IPS-18a (cell line): ENCODE results near the gene RYR2.
"Not testable (repeated sequence)": the region's sequence is repeated elsewhere in the genome, so short reads cannot be mapped to it uniquely, and the experiment has no call there.

Experiments used
- H3K27ac ChIP-seq: one replicate; pipeline ENCODE4 v1.5.1; 2013; ENCODE audit warnings: low read length
- H3K27me3 ChIP-seq: one replicate; pipeline ENCODE4 v1.6.1; 2013; ENCODE audit warnings: mild to moderate bottlenecking, low read length; ENCODE audit not compliant: control insufficient read depth, insufficient read depth
- H3K36me3 ChIP-seq: one replicate; pipeline ENCODE4 v1.6.1; 2013; ENCODE audit warnings: low read depth, low read length; ENCODE audit not compliant: control insufficient read depth
- H3K4me1 ChIP-seq: one replicate; pipeline ENCODE4 v1.6.1; 2013; ENCODE audit warnings: low read depth, low read length; ENCODE audit not compliant: control insufficient read depth
- H3K4me3 ChIP-seq: one replicate; pipeline ENCODE4 v1.5.1; 2013; ENCODE audit warnings: low read length
- H3K9ac ChIP-seq: one replicate; pipeline ENCODE4 v1.6.1; 2013; ENCODE audit warnings: mild to moderate bottlenecking, low read length, moderate library complexity
- H3K9me3 ChIP-seq: one replicate; pipeline ENCODE4 v1.6.1; 2013; ENCODE audit warnings: low read depth, low read length; ENCODE audit not compliant: control insufficient read depth

RYR2 gene

DNA sequence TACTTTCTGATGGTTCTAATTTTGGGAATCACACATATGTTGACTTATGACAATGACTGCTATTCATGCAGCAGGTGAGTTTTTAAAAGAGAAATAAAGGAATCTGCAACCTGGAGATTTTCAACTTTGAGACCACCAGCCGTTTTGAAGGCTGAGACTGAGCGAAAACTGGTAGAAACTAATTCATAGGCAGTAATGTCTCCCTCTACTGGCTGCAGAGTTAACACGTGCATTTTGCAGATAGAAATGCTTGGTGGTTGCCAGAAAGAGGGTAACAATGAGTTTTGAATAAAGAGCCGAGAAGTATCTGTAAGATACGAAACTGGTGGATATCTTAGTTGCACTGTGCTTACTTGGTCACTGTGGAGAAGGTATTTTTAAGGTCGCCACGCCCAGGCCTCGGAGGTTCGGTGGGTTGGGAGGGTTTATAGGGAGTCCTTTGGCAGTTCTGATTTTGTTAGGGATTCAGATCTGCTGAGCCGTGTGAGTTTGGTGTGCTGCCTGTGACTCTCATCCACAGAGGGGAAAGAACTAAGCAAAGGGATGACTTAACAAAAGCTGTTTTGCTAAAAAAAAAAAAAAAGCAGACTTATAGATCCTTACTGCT lies 83.0 kb downstream of the RYR2 start:
- H3K36me3 ChIP-seq, result no peaks in the 10 kb centered on the region
- no peak overlapping the region for H3K4me3 ChIP-seq
- no peak overlapping the region for H3K27ac ChIP-seq
- H3K9ac ChIP-seq, result no peak overlapping the region
- H3K9me3 ChIP-seq, result peaks cover 3% of the 10 kb centered on the region
- H3K4me1 ChIP-seq, result peaks cover 3% of the 10 kb centered on the region
- no peaks in the 10 kb centered on the region for H3K27me3 ChIP-seq

DNA sequence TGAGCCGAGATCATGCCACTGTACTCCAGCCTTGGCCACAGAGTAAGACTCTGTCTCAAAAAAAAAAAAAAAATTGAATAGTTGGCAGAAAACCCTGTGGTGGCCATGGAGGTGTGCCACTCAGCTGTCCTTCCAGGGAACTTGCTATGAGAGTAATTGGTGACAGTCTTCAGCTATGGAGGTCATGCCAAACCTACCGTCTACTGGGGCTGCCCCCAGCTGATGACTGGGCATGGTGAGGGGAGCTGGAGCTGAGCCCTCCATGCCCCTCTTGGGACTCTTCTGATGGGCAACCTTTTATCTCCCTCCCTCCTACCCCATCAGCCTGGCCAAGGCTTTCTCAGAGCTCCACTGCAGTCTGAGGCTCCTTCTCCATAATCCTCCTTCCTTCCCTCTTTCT lies 84.2 kb downstream of the RYR2 start:
- no peaks in the 10 kb centered on the region for H3K27me3 ChIP-seq
- H3K36me3 ChIP-seq, result no peaks in the 10 kb centered on the region
- peaks cover 5% of the 10 kb centered on the region for H3K9me3 ChIP-seq
- no peak overlapping the region for H3K4me3 ChIP-seq
- H3K27ac ChIP-seq, result no peak overlapping the region
- peaks cover 3% of the 10 kb centered on the region for H3K4me1 ChIP-seq
- H3K9ac ChIP-seq, result no peak overlapping the region

DNA sequence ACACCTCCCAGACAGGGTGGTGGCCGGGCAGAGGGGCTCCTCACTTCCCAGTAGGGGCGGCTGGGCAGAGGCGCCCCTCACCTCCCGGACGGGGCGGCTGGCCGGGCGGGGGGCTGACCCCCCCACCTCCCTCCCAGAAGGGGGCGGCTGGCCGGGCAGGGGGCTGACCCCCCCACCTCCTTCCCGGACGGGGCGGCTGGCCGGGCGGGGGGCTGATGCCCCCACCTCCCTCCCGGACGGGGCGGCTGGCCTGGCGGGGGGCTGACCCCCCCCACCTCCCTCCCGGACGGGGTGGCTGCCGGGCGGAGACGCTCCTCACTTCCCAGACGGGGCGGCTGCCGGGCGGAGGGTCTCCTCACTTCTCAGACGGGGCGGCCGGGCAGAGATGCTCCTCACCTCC lies 85.3 kb downstream of the RYR2 start:
- H3K9ac ChIP-seq, H3K9me3 ChIP-seq, H3K36me3 ChIP-seq, H3K4me3 ChIP-seq, H3K4me1 ChIP-seq, H3K27me3 ChIP-seq, H3K27ac ChIP-seq: not testable (repeated sequence)

DNA sequence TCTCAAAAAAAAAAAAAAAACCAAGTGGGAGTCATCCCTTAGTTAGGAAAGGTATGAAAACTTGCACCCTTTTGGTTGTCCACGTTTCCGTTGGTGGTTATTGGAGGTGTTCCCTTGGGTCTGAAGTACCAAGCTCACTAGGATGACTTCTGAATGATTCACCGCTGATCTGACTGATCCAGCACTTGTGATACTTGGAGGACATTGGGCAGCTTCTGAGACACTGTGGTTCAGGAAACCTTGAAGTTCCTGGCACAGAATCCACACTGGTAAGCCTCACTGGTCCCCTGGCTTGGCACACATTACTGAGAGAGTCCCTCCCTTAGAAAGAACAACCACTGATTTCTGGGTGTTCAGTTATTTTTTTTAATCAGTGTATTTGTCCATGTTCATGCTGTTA lies 91.9 kb downstream of the RYR2 start:
- H3K27me3 ChIP-seq, result no peaks in the 10 kb centered on the region
- no peaks in the 10 kb centered on the region for H3K4me1 ChIP-seq
- H3K27ac ChIP-seq, result no peak overlapping the region
- no peak overlapping the region for H3K4me3 ChIP-seq
- H3K9ac ChIP-seq, result no peak overlapping the region
- H3K9me3 ChIP-seq, result peaks cover 5% of the 10 kb centered on the region
- H3K36me3 ChIP-seq, result no peaks in the 10 kb centered on the region

DNA sequence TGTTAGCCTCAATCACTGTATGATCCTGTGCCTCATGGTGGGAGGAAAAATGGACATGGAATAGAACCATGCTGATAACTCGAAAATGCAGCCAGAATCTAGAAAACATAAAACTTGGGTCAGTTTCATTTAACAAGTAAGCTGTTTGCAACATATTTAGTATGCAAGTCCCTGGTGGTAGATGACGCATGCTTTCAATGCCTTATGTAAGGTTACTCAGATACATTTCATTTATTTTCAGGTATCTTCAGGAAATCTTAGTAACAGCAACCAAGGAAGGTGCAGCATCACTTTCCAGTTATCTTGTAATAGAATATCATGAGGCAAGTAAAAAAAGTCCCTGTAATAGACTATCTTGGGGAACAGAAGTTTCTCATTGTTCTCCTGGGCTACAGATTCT lies 92.9 kb downstream of the RYR2 start:
- Histone ChIP-seq H3K9ac (no peak overlapping the region), H3K4me3 (no peak overlapping the region), H3K36me3 (no peaks in the 10 kb centered on the region), H3K27ac (no peak overlapping the region), H3K27me3 (no peaks in the 10 kb centered on the region), H3K9me3 (peaks cover 2% of the 10 kb centered on the region), H3K4me1 (no peaks in the 10 kb centered on the region)

DNA sequence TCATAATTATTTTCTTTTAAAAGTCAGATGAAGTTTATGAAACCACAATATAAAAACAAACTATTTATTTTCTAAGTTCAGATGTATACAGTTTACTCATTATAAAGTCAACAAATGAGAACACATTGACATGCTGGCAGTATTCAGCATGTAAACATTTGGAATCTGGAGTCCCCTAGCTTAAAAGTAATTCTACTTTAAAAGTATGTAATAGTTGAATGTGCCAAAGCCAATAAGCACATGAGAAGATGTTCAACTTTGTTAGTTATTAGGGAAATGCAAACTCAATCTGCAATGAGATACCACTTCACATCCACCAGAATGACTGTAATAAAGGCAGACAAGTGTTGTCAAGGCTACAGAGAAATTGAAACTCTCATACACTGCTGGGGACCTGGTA lies 96.6 kb downstream of the RYR2 start:
- Histone ChIP-seq H3K27me3 (no peaks in the 10 kb centered on the region), H3K9ac (no peak overlapping the region), H3K4me3 (no peak overlapping the region), H3K4me1 (no peaks in the 10 kb centered on the region), H3K36me3 (no peaks in the 10 kb centered on the region), H3K9me3 (no peaks in the 10 kb centered on the region), H3K27ac (no peak overlapping the region)

DNA sequence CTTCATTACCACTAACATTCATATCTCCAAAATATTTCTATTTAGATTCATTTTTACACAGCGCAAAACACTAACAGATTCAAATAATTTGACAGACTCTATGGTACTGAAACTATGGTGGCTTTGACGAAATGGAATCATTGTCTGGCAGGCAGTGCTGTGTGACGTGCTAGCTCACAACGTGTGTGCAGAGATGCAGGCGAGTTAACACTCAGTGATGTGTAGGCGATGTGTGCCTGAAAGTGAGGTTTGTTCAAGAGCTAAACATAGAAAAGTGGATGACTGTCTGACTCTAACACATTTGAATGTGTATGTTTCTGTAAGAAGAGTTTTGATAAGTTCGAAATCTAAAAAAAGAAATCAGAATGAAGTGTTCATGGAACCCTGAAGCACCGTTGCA lies 97.7 kb downstream of the RYR2 start:
- Histone ChIP-seq H3K27me3 (no peaks in the 10 kb centered on the region), H3K27ac (no peak overlapping the region), H3K36me3 (no peaks in the 10 kb centered on the region), H3K4me3 (no peak overlapping the region), H3K4me1 (no peaks in the 10 kb centered on the region), H3K9ac (no peak overlapping the region), H3K9me3 (no peaks in the 10 kb centered on the region)

DNA sequence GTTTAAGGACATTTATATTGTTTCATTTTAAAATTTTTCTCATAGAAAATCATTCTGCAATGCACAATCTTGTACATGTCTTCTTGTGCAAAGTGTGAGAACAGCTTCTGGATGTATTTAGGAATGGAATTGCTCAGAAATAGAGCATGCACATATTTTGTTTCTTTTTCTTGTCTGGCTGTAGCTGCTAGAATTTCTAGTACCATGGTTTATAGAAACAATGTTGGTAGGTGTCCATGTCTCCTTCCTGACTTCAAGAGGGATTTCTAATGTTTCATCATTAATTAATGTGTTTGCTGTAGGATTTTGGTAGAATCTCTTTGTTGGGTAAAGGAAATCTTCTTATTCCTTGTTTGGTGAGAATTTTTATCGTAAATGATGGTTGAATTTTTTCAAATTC lies 99.0 kb downstream of the RYR2 start:
- H3K27me3 ChIP-seq, result no peaks in the 10 kb centered on the region
- no peak overlapping the region for H3K4me3 ChIP-seq
- no peaks in the 10 kb centered on the region for H3K9me3 ChIP-seq
- H3K27ac ChIP-seq, result no peak overlapping the region
- no peaks in the 10 kb centered on the region for H3K4me1 ChIP-seq
- H3K36me3 ChIP-seq, result no peaks in the 10 kb centered on the region
- H3K9ac ChIP-seq, result no peak overlapping the region

DNA sequence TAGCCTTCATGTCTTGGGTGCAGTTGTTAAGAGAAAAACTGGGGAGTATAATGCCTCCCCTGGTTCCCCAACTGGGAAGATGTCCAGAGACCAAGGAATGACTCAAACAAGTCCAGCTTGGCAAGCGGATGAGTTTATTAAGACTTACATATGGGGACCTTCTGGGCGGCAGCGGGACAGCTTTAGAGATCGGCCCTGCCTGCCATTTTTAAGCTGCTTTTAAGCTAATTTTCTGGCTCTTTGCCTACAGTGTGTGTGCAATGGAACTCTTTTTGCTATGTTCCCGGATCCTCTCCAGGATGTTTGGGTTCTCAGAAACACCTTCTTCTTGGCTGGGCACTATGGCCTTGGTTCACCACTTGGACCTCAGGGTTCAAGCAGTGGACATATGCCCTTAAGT lies 99.5 kb downstream of the RYR2 start:
- no peak overlapping the region for H3K9ac ChIP-seq
- no peak overlapping the region for H3K27ac ChIP-seq
- H3K4me3 ChIP-seq, result no peak overlapping the region
- no peaks in the 10 kb centered on the region for H3K9me3 ChIP-seq
- no peaks in the 10 kb centered on the region for H3K36me3 ChIP-seq
- no peaks in the 10 kb centered on the region for H3K27me3 ChIP-seq
- peaks cover 4% of the 10 kb centered on the region for H3K4me1 ChIP-seq

DNA sequence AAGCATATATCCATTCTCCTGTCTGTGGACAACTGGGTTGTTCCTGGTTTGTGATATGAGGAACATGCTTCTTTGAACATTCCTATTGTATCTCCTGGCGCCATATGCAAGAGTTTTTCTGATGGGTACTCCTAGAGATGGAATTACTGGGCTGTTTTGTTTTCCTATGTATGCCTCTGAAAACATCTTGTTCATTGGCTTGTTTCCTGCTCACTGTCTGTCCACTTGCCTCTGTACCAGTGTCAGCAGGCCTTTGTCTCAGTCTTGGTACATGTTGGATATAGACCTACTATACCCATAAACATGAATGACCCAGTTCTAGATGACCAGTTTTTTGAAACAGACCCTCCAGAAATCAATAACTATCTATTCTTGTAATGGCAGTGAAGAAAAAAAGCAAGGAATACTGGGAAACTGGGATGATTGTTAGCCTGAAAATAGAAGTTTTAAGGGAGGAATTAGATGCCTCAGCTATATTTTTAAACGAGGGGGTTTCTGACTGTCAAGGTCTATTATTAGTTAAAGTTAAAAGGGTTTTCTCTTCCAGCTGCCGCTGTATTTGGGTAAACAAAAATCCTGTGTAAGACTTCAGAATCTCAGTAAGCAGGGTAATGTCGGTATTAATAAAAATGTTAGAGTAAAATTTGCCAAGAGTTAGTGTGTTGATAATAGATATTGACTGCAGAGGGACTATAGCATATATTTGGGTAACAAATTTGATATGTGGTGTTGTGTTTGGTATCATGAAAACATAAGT lies 103.6 kb downstream of the RYR2 start:
- Histone ChIP-seq H3K27me3 (no peaks in the 10 kb centered on the region), H3K4me1 (peaks cover 6% of the 10 kb centered on the region), H3K9ac (no peak overlapping the region), H3K9me3 (no peaks in the 10 kb centered on the region), H3K4me3 (no peak overlapping the region), H3K36me3 (no peaks in the 10 kb centered on the region), H3K27ac (no peak overlapping the region)

DNA sequence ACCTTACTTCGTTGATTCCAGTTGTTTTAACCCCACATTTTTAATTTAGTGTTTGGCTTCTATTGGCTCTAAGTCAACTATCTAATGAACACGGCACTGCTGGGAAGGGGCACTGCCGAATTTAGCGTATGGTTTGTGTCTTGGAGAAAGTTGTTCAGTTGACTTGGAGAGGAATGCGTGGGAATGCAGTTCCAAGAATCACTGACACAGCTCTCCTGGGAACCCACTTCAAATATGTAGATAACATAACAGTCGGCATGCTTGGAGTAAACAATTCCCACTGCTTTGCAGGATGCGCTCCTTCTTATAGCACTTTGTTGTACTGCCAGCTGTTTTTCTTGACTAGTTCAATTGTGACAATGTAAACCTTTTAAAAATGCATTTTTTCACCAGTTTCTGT lies 104.3 kb downstream of the RYR2 start:
- Histone ChIP-seq H3K9me3 (no peaks in the 10 kb centered on the region), H3K9ac (no peak overlapping the region), H3K36me3 (no peaks in the 10 kb centered on the region), H3K27me3 (no peaks in the 10 kb centered on the region), H3K4me3 (no peak overlapping the region), H3K27ac (no peak overlapping the region), H3K4me1 (peaks cover 6% of the 10 kb centered on the region)

DNA sequence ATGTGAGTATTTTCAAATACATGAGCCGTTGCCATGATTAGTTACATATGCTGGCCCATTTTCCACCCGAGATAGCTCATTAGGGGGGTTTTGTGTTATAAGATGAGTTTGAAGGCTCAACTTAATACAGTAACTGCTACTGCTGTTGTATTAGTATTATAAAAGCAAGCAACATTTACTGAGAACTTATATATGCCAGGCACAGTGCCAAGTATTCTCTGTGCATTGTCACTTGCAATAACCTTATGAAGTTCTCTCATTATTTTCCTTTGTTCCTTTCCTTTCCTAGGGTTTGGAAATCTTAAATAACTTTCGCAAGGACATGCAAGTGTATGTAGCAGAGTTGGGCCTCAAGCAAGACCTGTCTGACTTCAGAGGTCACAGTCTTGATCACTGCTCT lies 107.9 kb downstream of the RYR2 start:
- H3K36me3 ChIP-seq, result no peaks in the 10 kb centered on the region
- no peak overlapping the region for H3K9ac ChIP-seq
- H3K4me3 ChIP-seq, result no peak overlapping the region
- H3K9me3 ChIP-seq, result no peaks in the 10 kb centered on the region
- H3K27ac ChIP-seq, result no peak overlapping the region
- no peaks in the 10 kb centered on the region for H3K27me3 ChIP-seq
- peaks cover 12% of the 10 kb centered on the region for H3K4me1 ChIP-seq
